SKM-1 (cell line): Measurements from ENCODE around the gene PPP1R16B.
"Not testable (repeated sequence)": the region's sequence is repeated elsewhere in the genome, so short reads cannot be mapped to it uniquely, and the experiment has no call there.

Experiments
- DNase-seq: peaks from one replicate; lab custom pipeline; 2025; ENCODE audit not compliant: unreplicated experiment; lab: John Stamatoyannopoulos, UW

Gene PPP1R16B

GRCh38 chr20:38930242-38930569 is 124.7 kb downstream of the PPP1R16B start:
- DNase-seq: no peak

GRCh38 chr20:38931984-38932383 is 126.5 kb downstream of the PPP1R16B start:
- no peak for DNase-seq

- no peak for DNase-seq
These were observed 127.1 kb downstream of the PPP1R16B start for GRCh38 chr20:38932457-38933120.

- DNase-seq: no peak
These were observed 129.0 kb downstream of the PPP1R16B start for GRCh38 chr20:38934530-38934929.

- DNase-seq: peak; percentile 1
These were observed 129.8 kb downstream of the PPP1R16B start for GRCh38 chr20:38935285-38935684.

GRCh38 chr20:38935967-38936407 is 130.5 kb downstream of the PPP1R16B start:
- DNase-seq: no peak

- DNase-seq: no peak
These were observed 131.5 kb downstream of the PPP1R16B start for GRCh38 chr20:38937000-38937399.

- DNase-seq: no peak
These were observed 132.5 kb downstream of the PPP1R16B start for GRCh38 chr20:38937978-38938473.

GRCh38 chr20:38939686-38940085 is 134.2 kb downstream of the PPP1R16B start:
- DNase-seq: no peak

- DNase-seq: no peak
These were observed 135.1 kb downstream of the PPP1R16B start for GRCh38 chr20:38940644-38941043.

GRCh38 chr20:38941726-38942389 is 136.4 kb downstream of the PPP1R16B start:
- DNase-seq: no peak

- DNase-seq: no peak
These were observed 139.5 kb downstream of the PPP1R16B start for GRCh38 chr20:38945012-38945411.

GRCh38 chr20:38946836-38947235 is 141.3 kb downstream of the PPP1R16B start:
- no peak for DNase-seq

- no peak for DNase-seq
These were observed 142.4 kb downstream of the PPP1R16B start for GRCh38 chr20:38947931-38948362.

GRCh38 chr20:38950254-38950653 is 144.8 kb downstream of the PPP1R16B start:
- DNase-seq: no peak

- no peak for DNase-seq
These were observed 146.1 kb downstream of the PPP1R16B start for GRCh38 chr20:38951611-38952010.

GRCh38 chr20:38952153-38952552 is 146.7 kb downstream of the PPP1R16B start:
- DNase-seq: no peak

GRCh38 chr20:38953630-38954340 is 148.3 kb downstream of the PPP1R16B start:
- no peak for DNase-seq

- no peak for DNase-seq
These were observed 151.9 kb downstream of the PPP1R16B start for GRCh38 chr20:38957235-38957876.

- DNase-seq: no peak
These were observed 152.5 kb downstream of the PPP1R16B start for GRCh38 chr20:38957915-38958485.

GRCh38 chr20:38960187-38960687 is 154.7 kb downstream of the PPP1R16B start:
- not testable (repeated sequence) for DNase-seq
